GM23338 (cell line): ENCODE data around the gene MICAL3. TPM values are rescaled to one million over a fixed set of nuclear protein-coding genes. Genes with fewer than 3 reads are reported as not detected.

Experiments used
- CREB1 ChIP-seq: fragments of 250-450 bp; sonication (Bioruptor Pico); IDR thresholded peaks from 2 replicates; pipeline ENCODE4 v1.5.0; 2020; ENCODE audit warnings: low read depth, mild to moderate bottlenecking, moderate library complexity
- EZH2 ChIP-seq: fragments of 200-600 bp; sonication (generic); IDR thresholded peaks from one replicate; pipeline ENCODE4 v1.8.0; 2017; ENCODE audit warnings: antibody characterized with exemption, mild to moderate bottlenecking, low read depth; ENCODE audit not compliant: unreplicated experiment
- EZH2phosphoT487 ChIP-seq: fragments of 200-600 bp; sonication (generic); IDR thresholded peaks from one replicate; pipeline ENCODE4 v1.8.1; 2018; ENCODE audit warnings: antibody characterized with exemption; ENCODE audit not compliant: unreplicated experiment
- JUNB ChIP-seq: IDR thresholded peaks from one replicate; pipeline ENCODE4 v1.6.1; 2016; ENCODE audit warnings: antibody characterized with exemption; ENCODE audit not compliant: unreplicated experiment
- NANOG ChIP-seq: IDR thresholded peaks from 2 replicates; pipeline ENCODE4 v1.6.1; 2016; ENCODE audit warnings: antibody characterized with exemption, borderline replicate concordance
- STAT1 ChIP-seq: IDR thresholded peaks from one replicate; pipeline ENCODE4 v1.6.1; 2016; ENCODE audit warnings: antibody characterized with exemption; ENCODE audit not compliant: unreplicated experiment
- ZNF462 ChIP-seq: fragments of 250-450 bp; sonication (Bioruptor Pico); IDR thresholded peaks from 2 replicates; pipeline ENCODE4 v1.5.0; 2020; ENCODE audit warnings: mild to moderate bottlenecking, moderate library complexity
- polyA plus RNA-seq: library from polyadenylated mRNA; unstranded; fragments of >200 nt; fragmentation: Nextera tagmentation; extraction: Ambion mirVana; gene quantifications from 2 replicates; pipeline ENCODE4 v1.2.1, GENCODE V29; 2016
- total RNA-seq: library from RNA; depleted of rRNA; stranded (reverse); fragments of >200 nt; shearing (Covaris generic); gene quantifications from 2 replicates; pipeline ENCODE4 v1.2.3, GENCODE V29; 2014
- TF ChIP-seq, protein P1 (sequence below): IDR thresholded peaks from one replicate; pipeline ENCODE4 v1.6.1; 2018; ENCODE audit warnings: antibody characterized with exemption; ENCODE audit not compliant: unreplicated experiment
- TF ChIP-seq, protein P2 (sequence below): IDR thresholded peaks from 2 replicates; pipeline ENCODE4 v1.6.1; 2016; ENCODE audit warnings: antibody characterized with exemption

MICAL3 gene
- total and polyA plus RNA-seq, 2 experiments from 2014 or later = 10.1 to 33.9 TPM

GRCh38 chr22:18032455-18033101 is 8.2 kb upstream of the MICAL3 start (continued):
- TF ChIP-seq ZNF462 (CRISPR knock-in tag) = no peak
- TF ChIP-seq EZH2phosphoT487 = no peak
- TF ChIP-seq NANOG = no peak
- no peak for TF ChIP-seq JUNB
- TF ChIP-seq, protein P1, sequence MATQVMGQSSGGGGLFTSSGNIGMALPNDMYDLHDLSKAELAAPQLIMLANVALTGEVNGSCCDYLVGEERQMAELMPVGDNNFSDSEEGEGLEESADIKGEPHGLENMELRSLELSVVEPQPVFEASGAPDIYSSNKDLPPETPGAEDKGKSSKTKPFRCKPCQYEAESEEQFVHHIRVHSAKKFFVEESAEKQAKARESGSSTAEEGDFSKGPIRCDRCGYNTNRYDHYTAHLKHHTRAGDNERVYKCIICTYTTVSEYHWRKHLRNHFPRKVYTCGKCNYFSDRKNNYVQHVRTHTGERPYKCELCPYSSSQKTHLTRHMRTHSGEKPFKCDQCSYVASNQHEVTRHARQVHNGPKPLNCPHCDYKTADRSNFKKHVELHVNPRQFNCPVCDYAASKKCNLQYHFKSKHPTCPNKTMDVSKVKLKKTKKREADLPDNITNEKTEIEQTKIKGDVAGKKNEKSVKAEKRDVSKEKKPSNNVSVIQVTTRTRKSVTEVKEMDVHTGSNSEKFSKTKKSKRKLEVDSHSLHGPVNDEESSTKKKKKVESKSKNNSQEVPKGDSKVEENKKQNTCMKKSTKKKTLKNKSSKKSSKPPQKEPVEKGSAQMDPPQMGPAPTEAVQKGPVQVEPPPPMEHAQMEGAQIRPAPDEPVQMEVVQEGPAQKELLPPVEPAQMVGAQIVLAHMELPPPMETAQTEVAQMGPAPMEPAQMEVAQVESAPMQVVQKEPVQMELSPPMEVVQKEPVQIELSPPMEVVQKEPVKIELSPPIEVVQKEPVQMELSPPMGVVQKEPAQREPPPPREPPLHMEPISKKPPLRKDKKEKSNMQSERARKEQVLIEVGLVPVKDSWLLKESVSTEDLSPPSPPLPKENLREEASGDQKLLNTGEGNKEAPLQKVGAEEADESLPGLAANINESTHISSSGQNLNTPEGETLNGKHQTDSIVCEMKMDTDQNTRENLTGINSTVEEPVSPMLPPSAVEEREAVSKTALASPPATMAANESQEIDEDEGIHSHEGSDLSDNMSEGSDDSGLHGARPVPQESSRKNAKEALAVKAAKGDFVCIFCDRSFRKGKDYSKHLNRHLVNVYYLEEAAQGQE = no peak
- TF ChIP-seq, protein P2, sequence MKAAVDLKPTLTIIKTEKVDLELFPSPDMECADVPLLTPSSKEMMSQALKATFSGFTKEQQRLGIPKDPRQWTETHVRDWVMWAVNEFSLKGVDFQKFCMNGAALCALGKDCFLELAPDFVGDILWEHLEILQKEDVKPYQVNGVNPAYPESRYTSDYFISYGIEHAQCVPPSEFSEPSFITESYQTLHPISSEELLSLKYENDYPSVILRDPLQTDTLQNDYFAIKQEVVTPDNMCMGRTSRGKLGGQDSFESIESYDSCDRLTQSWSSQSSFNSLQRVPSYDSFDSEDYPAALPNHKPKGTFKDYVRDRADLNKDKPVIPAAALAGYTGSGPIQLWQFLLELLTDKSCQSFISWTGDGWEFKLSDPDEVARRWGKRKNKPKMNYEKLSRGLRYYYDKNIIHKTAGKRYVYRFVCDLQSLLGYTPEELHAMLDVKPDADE = no peak
- TF ChIP-seq EZH2 = no peak
- no peak for TF ChIP-seq STAT1
- TF ChIP-seq CREB1 (CRISPR knock-in tag) = no peak
